KOPT-K1 (cell line): ENCODE results near the gene OPRD1.

Experiments
- H3K27ac ChIP-seq: fragments of 200-600 bp; sonication (generic); 2 replicates; pipeline ENCODE4 v1.5.1; 2016; ENCODE audit warnings: antibody characterized with exemption, mild to moderate bottlenecking, low read depth, low read length; ENCODE audit not compliant: poor library complexity, severe bottlenecking
- H3K36me3 ChIP-seq: fragments of 200-600 bp; sonication (generic); 2 replicates; pipeline ENCODE4 v1.5.1; 2017; ENCODE audit warnings: antibody characterized with exemption, mild to moderate bottlenecking, low read length, moderate library complexity; ENCODE audit not compliant: insufficient read depth
- H3K9me3 ChIP-seq: fragments of 200-600 bp; sonication (generic); 2 replicates; pipeline ENCODE4 v1.5.1; 2017; ENCODE audit warnings: antibody characterized with exemption, low read length, mild to moderate bottlenecking; ENCODE audit not compliant: insufficient read depth, poor library complexity, severe bottlenecking

The OPRD1 gene

DNA sequence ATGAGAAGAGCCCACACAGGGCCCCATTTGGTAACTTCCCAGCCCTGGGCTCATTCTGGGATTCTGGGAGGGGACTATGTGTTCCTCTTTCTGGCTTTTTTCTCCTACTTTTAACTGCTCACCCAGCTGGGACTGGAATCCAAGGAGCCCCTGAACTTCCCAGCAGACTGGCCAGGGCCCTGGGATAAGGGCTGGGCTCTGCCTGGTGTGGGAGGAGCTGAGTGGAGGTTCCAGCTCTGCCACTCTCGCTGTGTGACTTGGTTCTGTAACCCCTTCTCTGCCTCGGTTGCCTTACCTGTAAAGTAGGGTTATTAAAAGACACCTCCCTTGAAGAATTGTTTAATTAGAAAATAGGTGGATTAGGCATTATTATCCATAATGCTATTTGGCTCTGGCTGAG is 82.8 kb downstream of the OPRD1 start:
- Histone ChIP-seq H3K9me3 (no peaks in the 10 kb centered on the region), H3K36me3 (no peaks in the 10 kb centered on the region), H3K27ac (no peak overlapping the region)

- Histone ChIP-seq H3K27ac (no peak overlapping the region), H3K36me3 (no peaks in the 10 kb centered on the region)
Observed at GRCh38 chr1:28895896-28896608, 84.1 kb downstream of the OPRD1 start.

DNA sequence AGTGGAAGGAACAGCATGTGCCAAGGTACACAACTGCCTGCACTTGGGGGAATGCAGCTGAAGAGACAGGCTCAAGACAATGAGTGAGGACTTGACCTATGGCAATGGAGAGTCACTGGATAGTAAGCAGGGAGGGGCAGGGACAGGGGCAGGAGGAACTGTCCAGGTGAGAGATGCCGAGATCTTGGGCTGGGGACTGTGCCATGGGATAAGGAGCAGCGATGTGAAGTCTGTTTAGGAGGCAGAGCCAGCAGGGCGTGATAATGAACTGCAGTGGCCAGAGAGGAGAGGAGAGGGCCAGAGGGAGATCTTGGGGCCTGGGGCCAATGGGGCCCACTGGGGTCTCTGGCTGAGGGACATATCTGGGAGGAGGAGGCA is 84.6 kb downstream of the OPRD1 start:
- Histone ChIP-seq H3K9me3 (no peaks in the 10 kb centered on the region), H3K36me3 (no peaks in the 10 kb centered on the region), H3K27ac (no peak overlapping the region)

More at GRCh38 chr1:28895896-28896608, 84.1 kb downstream of the OPRD1 start:
- no peaks in the 10 kb centered on the region for H3K9me3 ChIP-seq

- H3K27ac ChIP-seq = no peak overlapping the region
- no peaks in the 10 kb centered on the region for H3K9me3 ChIP-seq
- no peaks in the 10 kb centered on the region for H3K36me3 ChIP-seq
Observed at GRCh38 chr1:28897789-28898188, 85.8 kb downstream of the OPRD1 start.

DNA sequence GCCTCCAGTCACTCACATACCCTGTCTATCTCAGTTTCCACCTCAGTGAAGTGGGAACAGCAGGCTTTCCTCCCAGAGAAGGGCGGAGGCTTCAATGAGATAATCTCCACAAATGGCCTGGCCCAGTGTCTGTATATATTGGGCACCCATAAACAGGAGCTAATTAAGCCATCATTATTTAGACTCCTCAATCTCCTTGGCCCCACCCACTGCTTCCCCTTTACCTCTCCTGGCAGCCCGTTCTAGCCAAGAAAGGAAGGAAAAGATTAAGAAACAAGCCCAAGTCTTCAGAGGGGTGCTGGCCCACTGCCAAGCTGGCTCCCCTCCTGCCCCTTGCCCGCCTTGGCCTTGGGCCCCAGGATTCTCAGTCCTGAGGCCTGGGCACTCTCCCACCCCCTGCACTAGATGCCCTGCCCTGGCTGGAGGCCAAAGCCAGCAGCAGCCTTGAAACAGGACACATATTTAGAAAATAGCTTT is 86.5 kb downstream of the OPRD1 start:
- no peaks in the 10 kb centered on the region for H3K36me3 ChIP-seq
- H3K27ac ChIP-seq = no peak overlapping the region
- no peaks in the 10 kb centered on the region for H3K9me3 ChIP-seq

DNA sequence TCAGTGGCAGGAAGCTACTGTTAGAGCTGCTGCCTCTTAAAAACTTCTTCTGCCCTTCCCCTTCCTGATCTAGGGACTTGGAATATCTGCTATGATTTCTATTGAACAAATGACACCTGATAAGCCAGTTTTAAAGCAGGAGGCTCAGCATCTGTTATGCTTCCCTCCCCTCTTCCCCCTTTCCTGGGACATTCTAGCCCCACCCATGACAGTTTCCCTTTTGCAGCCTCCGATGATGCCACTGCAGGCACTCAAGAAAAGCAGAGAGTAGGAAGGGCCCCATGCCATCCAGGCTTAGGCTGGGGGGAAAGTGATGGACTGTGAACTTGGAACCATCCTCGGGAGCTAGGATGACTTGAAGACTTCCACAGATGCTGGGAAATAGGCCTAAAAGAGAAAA is 87.3 kb downstream of the OPRD1 start:
- H3K36me3 ChIP-seq = no peaks in the 10 kb centered on the region
- H3K27ac ChIP-seq = no peak overlapping the region
- H3K9me3 ChIP-seq = peaks cover 2% of the 10 kb centered on the region

DNA sequence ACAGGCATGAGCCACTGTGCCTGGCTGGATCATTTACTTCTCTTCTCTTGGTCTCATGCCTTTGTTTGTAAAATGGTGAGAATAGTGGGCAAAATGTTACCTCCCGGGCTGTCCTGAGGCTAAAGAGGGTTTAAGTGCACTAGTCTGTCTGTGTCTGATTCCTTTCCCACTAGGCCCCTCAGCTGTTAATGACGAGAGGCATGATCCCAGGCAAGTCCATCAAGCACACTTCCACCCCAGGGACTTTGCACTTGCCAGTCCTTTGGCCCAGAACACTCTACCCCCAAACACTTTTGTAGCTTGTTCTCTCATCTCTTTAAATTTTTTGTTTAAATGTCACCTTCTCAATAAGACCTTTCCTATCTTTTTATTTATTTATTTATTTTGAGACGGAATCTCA is 88.6 kb downstream of the OPRD1 start:
- no peaks in the 10 kb centered on the region for H3K36me3 ChIP-seq
- no peak overlapping the region for H3K27ac ChIP-seq
- H3K9me3 ChIP-seq = peaks cover 4% of the 10 kb centered on the region

DNA sequence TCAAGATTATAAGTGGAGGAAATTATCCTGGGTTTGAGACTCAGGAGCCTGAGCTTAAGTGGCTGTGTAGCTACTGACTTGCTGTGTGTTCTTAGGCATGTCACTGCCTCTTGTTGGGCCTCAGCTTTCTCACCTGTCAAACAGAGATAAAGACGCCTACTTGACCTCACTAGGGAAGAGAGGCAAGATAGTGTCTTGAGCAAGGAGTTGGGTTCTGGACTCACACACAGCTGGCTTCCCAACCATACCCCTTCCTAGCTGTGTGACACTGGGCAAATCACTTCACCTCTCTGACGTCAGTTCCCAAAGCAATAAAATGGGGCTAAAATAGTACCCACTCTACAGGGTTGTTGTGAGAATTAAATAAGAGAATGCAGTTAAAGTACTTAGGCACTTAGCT is 90.8 kb downstream of the OPRD1 start:
- no peaks in the 10 kb centered on the region for H3K36me3 ChIP-seq
- H3K9me3 ChIP-seq = peaks cover 4% of the 10 kb centered on the region
- no peak overlapping the region for H3K27ac ChIP-seq

DNA sequence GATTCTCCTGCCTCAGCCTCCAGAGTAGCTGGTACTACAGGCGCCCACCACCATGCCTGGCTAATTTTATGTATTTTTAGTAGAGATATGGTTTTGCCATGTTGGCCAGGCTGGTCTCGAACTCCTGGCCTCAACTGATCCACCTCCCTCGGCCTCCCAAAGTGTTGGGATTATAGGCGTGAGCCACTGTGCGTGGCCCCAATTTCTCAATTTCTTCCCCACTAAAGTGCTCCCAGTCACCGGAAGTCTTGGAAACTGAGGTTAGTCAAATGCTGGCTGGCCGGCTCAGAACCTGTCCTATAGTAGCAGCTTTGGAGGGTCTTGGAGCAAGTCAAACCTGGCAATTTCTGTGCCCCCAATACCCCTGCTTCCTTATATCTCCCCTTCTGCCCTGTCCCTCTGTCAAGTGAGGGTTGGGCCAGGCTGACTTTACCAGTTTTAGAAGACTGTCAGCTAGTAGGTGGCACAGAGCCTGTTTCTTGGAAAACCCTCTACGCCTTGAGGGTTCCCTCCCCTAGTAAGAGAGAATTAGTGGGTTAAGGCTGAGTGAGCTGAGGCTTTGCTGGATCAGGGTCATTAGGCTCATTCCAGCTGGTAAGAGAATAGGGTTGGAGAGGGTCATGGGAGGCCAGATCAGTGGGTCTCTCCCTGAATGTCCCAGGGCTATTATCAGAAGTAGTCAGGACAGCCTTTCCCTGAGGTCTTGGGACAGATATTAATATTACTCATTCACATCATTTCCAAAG is 94.1 kb downstream of the OPRD1 start:
- Histone ChIP-seq H3K36me3 (no peaks in the 10 kb centered on the region), H3K9me3 (peaks cover 4% of the 10 kb centered on the region), H3K27ac (no peak overlapping the region)

- Histone ChIP-seq H3K36me3 (no peaks in the 10 kb centered on the region), H3K9me3 (peaks cover 3% of the 10 kb centered on the region), H3K27ac (no peak overlapping the region)
Observed at GRCh38 chr1:28909198-28909597, 97.2 kb downstream of the OPRD1 start.

- Histone ChIP-seq H3K9me3 (no peaks in the 10 kb centered on the region), H3K36me3 (no peaks in the 10 kb centered on the region), H3K27ac (no peak overlapping the region)
Observed at GRCh38 chr1:28910379-28911115, 98.6 kb downstream of the OPRD1 start.

DNA sequence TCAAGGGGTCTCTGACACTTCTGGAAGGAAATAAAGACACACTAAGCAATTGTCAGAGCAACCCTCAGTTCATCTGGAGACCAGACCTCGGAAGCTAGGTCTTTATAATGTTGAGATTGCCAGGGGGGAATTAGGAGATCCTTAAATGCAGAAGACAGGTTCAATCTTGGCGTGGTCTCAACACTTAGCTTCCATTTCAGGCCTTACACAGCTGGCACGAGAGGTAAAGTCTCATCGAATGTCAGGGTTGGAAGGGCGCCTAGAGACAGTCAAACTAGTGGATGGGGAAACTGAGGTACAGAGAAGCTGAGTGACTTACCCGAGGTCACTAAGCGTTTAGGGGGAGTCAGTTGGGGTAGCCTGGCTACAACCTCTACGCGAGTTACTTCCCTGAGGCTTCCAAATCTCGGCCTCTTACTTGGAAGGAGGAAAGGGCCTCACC is 101.8 kb downstream of the OPRD1 start:
- Histone ChIP-seq H3K9me3 (no peaks in the 10 kb centered on the region), H3K27ac (peak overlapping the region; percentile 63), H3K36me3 (no peaks in the 10 kb centered on the region)

GRCh38 chr1:28914228-28915030 is 102.5 kb downstream of the OPRD1 start, which contains the start of gene EPB41:
EPB41 (plus strand) TSS chr1:28914569; CDS start chr1:28987438, 72,869 bp downstream.
- Histone ChIP-seq H3K36me3 (no peaks in the 10 kb centered on the region), H3K9me3 (no peaks in the 10 kb centered on the region), H3K27ac (peak within 1 kb of the TSS; percentile 63)

DNA sequence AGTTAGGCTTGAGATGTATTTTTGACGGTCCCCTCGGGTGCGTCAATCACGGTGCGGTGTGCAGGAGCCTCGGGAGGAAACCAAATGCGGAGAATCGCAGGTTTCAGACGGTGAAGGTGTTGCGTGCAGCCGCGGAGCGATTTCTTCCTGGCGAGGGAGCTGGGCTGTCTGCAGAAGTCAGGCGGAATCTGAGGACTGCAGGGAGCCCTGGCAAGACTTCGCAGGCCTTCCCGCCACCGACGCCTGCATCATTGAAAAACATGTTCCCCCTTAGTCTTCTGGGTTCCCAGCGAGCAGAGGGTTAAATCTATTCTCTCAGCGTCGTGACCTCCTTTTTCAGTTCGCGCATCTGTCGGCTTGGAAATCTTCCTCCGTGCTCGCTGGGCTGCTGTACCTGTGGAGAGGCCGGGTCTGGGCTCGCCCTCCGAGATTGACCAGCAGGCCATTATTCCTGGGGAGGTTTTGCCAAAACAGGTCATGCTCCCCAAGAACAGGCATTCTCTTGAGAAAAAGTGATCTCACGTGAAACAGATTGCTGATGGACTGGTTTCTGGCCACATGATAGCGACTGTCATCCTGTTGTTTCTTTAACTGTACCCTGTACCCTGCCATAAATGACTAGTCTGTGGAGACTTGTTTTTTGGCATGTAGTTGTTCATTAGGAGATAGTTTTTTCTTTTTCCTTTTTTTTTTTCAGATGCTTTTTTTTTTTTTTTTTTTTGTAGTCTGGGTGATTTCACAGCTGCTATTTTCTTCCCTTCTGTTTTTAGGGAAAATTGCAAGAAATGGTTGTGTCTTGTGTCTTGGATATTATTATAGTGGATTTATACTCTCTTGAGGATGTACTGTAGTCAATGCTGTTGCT is 103.3 kb downstream of the OPRD1 start:
- peak overlapping the region; percentile 63 for H3K27ac ChIP-seq
- no peaks in the 10 kb centered on the region for H3K36me3 ChIP-seq
- no peaks in the 10 kb centered on the region for H3K9me3 ChIP-seq
